ENCODE data around the gene PSMG1. TPM values are rescaled to one million over a fixed set of nuclear protein-coding genes. Genes with fewer than 3 reads are reported as not detected.
"Not testable (repeated sequence)": the region's sequence is repeated elsewhere in the genome, so short reads cannot be mapped to it uniquely, and the experiment has no call there.

The PSMG1 gene
- total RNA-seq (10 to 100 TPM; 10.5 to 14.6 TPM), total RNA-seq (11.8 to 20.3 reads per million in 2 donors)

- Mint-ChIP-seq H3K4me3 (peak within 1 kb of the TSS; percentile 98), H3K27me3 (no peaks in the 10 kb centered on the region), H3K27ac (peak within 1 kb of the TSS; percentile 90), H3K4me1 (peaks cover 33% of the 10 kb centered on the region), H3K36me3 (ENCODE audit: low read depth) (peaks cover 3% of the 10 kb centered on the region)
- DNase-seq (peak; percentile 92 to 97 (median 92)), ATAC-seq (peak; percentile 97)
- H3K9me3 ChIP-seq (ENCODE audit: control insufficient read depth, low read length, poor library complexity, severe bottlenecking), result no peaks in the 10 kb centered on the region
These were observed at the start of gene PSMG1 for GRCh38 chr21:39183272-39184049. PSMG1 (minus strand) TSS chr21:39183451; CDS start chr21:39183385, 66 bp downstream.

GRCh38 chr21:39232861-39233291, 49.6 kb upstream of the PSMG1 start:
- no peak for DNase-seq
- H3K36me3 Mint-ChIP-seq (ENCODE audit: low read depth), result peaks cover 10% of the 10 kb centered on the region
- H3K4me3 Mint-ChIP-seq, result no peak overlapping the region

GRCh38 chr21:39224930-39225329, 41.7 kb upstream of the PSMG1 start:
- no peak for DNase-seq
- H3K27me3 Mint-ChIP-seq, result no peaks in the 10 kb centered on the region
- H3K4me1 Mint-ChIP-seq, result peaks cover 11% of the 10 kb centered on the region
- no peaks in the 10 kb centered on the region for H3K9me3 ChIP-seq (ENCODE audit: control insufficient read depth, low read length, poor library complexity, severe bottlenecking)
- no peak overlapping the region for H3K4me3 Mint-ChIP-seq
- H3K27ac Mint-ChIP-seq, result no peak overlapping the region
- no peak for ATAC-seq
- peaks cover 10% of the 10 kb centered on the region for H3K36me3 Mint-ChIP-seq (ENCODE audit: low read depth)

More at GRCh38 chr21:39232861-39233291, 49.6 kb upstream of the PSMG1 start:
- H3K9me3 ChIP-seq (ENCODE audit: control insufficient read depth, low read length, poor library complexity, severe bottlenecking), result no peaks in the 10 kb centered on the region
- no peak overlapping the region for H3K27ac Mint-ChIP-seq
- H3K4me1 Mint-ChIP-seq, result peaks cover 16% of the 10 kb centered on the region
- no peak for ATAC-seq
- H3K27me3 Mint-ChIP-seq, result no peaks in the 10 kb centered on the region

GRCh38 chr21:39221997-39222486, 38.8 kb upstream of the PSMG1 start:
- H3K4me1 Mint-ChIP-seq, result peaks cover 13% of the 10 kb centered on the region
- H3K9me3 ChIP-seq (ENCODE audit: control insufficient read depth, low read length, poor library complexity, severe bottlenecking), result no peaks in the 10 kb centered on the region
- H3K4me3 Mint-ChIP-seq, result no peak overlapping the region
- H3K27me3 Mint-ChIP-seq, result no peaks in the 10 kb centered on the region
- no peak for DNase-seq
- H3K27ac Mint-ChIP-seq, result peak overlapping the region; percentile 37
- ATAC-seq, result no peak
- peaks cover 10% of the 10 kb centered on the region for H3K36me3 Mint-ChIP-seq (ENCODE audit: low read depth)

GRCh38 chr21:39221282-39221996, 38.2 kb upstream of the PSMG1 start:
- H3K27me3 Mint-ChIP-seq, result no peaks in the 10 kb centered on the region
- H3K27ac Mint-ChIP-seq, result peak overlapping the region; percentile 37
- no peak overlapping the region for H3K4me3 Mint-ChIP-seq
- H3K9me3 ChIP-seq (ENCODE audit: control insufficient read depth, low read length, poor library complexity, severe bottlenecking), result no peaks in the 10 kb centered on the region
- DNase-seq (no peak), ATAC-seq (no peak)
- H3K36me3 Mint-ChIP-seq (ENCODE audit: low read depth), result peaks cover 10% of the 10 kb centered on the region
- H3K4me1 Mint-ChIP-seq, result peaks cover 13% of the 10 kb centered on the region

- DNase-seq; ATAC-seq; H3K27me3 Mint-ChIP-seq; H3K9me3 ChIP-seq (ENCODE audit: control insufficient read depth, low read length, poor library complexity, severe bottlenecking); H3K4me3 Mint-ChIP-seq; H3K27ac Mint-ChIP-seq: not testable (repeated sequence)
- H3K4me1 Mint-ChIP-seq, result peaks cover 11% of the 10 kb centered on the region
- H3K36me3 Mint-ChIP-seq (ENCODE audit: low read depth), result peaks cover 10% of the 10 kb centered on the region
These were observed 37.6 kb upstream of the PSMG1 start for GRCh38 chr21:39220875-39221274.

GRCh38 chr21:39220150-39220549, 36.9 kb upstream of the PSMG1 start:
- no peak overlapping the region for H3K27ac Mint-ChIP-seq
- ATAC-seq (no peak), DNase-seq (no peak)
- no peaks in the 10 kb centered on the region for H3K9me3 ChIP-seq (ENCODE audit: control insufficient read depth, low read length, poor library complexity, severe bottlenecking)
- no peak overlapping the region for H3K4me3 Mint-ChIP-seq
- H3K27me3 Mint-ChIP-seq, result no peaks in the 10 kb centered on the region
- peaks cover 10% of the 10 kb centered on the region for H3K36me3 Mint-ChIP-seq (ENCODE audit: low read depth)
- peaks cover 10% of the 10 kb centered on the region for H3K4me1 Mint-ChIP-seq

- H3K9me3 ChIP-seq (ENCODE audit: control insufficient read depth, low read length, poor library complexity, severe bottlenecking), result no peaks in the 10 kb centered on the region
- Mint-ChIP-seq H3K27ac (no peak overlapping the region), H3K36me3 (ENCODE audit: low read depth) (peaks cover 3% of the 10 kb centered on the region), H3K4me3 (no peak overlapping the region), H3K27me3 (no peaks in the 10 kb centered on the region), H3K4me1 (peaks cover 7% of the 10 kb centered on the region)
- no peak for ATAC-seq
- DNase-seq, result no peak
These were observed 34.8 kb upstream of the PSMG1 start for GRCh38 chr21:39218082-39218409.

GRCh38 chr21:39217356-39218081, 34.3 kb upstream of the PSMG1 start:
- H3K9me3 ChIP-seq (ENCODE audit: control insufficient read depth, low read length, poor library complexity, severe bottlenecking), result no peaks in the 10 kb centered on the region
- ATAC-seq, result no peak
- Mint-ChIP-seq H3K27ac (no peak overlapping the region), H3K27me3 (no peaks in the 10 kb centered on the region), H3K4me3 (no peak overlapping the region), H3K36me3 (ENCODE audit: low read depth) (peaks cover 3% of the 10 kb centered on the region), H3K4me1 (peaks cover 7% of the 10 kb centered on the region)
- DNase-seq, result no peak

- Mint-ChIP-seq H3K27ac (no peak overlapping the region), H3K4me1 (peaks cover 8% of the 10 kb centered on the region), H3K27me3 (no peaks in the 10 kb centered on the region), H3K36me3 (ENCODE audit: low read depth) (peaks cover 3% of the 10 kb centered on the region), H3K4me3 (no peak overlapping the region)
- no peak for DNase-seq
- ATAC-seq, result no peak
- no peaks in the 10 kb centered on the region for H3K9me3 ChIP-seq (ENCODE audit: control insufficient read depth, low read length, poor library complexity, severe bottlenecking)
These were observed 33.0 kb upstream of the PSMG1 start for GRCh38 chr21:39216290-39216689.

- Mint-ChIP-seq H3K27me3 (no peaks in the 10 kb centered on the region), H3K4me3 (no peak overlapping the region), H3K36me3 (ENCODE audit: low read depth) (peaks cover 3% of the 10 kb centered on the region), H3K27ac (no peak overlapping the region), H3K4me1 (peaks cover 14% of the 10 kb centered on the region)
- ATAC-seq (no peak), DNase-seq (no peak)
- no peaks in the 10 kb centered on the region for H3K9me3 ChIP-seq (ENCODE audit: control insufficient read depth, low read length, poor library complexity, severe bottlenecking)
These were observed 31.8 kb upstream of the PSMG1 start for GRCh38 chr21:39215078-39215477.

GRCh38 chr21:39209334-39209688, 26.1 kb upstream of the PSMG1 start:
- Mint-ChIP-seq H3K27ac (peak overlapping the region; percentile 3), H3K4me1 (peaks cover 14% of the 10 kb centered on the region), H3K4me3 (no peak overlapping the region), H3K27me3 (no peaks in the 10 kb centered on the region), H3K36me3 (ENCODE audit: low read depth) (peaks cover 6% of the 10 kb centered on the region)
- ATAC-seq (no peak), DNase-seq (no peak)
- H3K9me3 ChIP-seq (ENCODE audit: control insufficient read depth, low read length, poor library complexity, severe bottlenecking), result no peaks in the 10 kb centered on the region

Data from T-helper 17 cell (primary cell).